ENCODE results near the gene THADA.

DNA sequence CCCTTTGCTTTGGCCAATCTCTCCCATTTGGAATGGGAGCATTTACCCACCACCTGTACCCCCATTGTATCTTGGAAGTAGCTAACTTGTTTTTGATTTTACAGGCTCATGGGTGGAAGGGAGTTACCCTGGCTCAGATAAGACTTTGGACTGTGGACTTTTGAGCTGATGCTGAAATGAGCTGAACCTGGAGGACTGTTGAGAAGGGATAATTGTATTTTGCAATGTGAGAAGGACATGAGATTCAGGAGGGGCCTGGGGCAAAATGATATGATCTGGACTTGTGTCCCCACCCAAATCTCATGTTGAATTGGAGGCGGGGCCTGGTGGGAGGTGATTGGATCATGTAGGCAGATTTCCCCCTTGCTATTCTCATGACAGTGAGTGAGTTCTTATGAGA lies 310.9 kb downstream of the THADA start:
- TF ChIP-seq, protein P1, sequence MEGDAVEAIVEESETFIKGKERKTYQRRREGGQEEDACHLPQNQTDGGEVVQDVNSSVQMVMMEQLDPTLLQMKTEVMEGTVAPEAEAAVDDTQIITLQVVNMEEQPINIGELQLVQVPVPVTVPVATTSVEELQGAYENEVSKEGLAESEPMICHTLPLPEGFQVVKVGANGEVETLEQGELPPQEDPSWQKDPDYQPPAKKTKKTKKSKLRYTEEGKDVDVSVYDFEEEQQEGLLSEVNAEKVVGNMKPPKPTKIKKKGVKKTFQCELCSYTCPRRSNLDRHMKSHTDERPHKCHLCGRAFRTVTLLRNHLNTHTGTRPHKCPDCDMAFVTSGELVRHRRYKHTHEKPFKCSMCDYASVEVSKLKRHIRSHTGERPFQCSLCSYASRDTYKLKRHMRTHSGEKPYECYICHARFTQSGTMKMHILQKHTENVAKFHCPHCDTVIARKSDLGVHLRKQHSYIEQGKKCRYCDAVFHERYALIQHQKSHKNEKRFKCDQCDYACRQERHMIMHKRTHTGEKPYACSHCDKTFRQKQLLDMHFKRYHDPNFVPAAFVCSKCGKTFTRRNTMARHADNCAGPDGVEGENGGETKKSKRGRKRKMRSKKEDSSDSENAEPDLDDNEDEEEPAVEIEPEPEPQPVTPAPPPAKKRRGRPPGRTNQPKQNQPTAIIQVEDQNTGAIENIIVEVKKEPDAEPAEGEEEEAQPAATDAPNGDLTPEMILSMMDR (IDR thresholded peaks at IDR 0.05): no peak
- TF ChIP-seq, protein P2, sequence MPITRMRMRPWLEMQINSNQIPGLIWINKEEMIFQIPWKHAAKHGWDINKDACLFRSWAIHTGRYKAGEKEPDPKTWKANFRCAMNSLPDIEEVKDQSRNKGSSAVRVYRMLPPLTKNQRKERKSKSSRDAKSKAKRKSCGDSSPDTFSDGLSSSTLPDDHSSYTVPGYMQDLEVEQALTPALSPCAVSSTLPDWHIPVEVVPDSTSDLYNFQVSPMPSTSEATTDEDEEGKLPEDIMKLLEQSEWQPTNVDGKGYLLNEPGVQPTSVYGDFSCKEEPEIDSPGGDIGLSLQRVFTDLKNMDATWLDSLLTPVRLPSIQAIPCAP (CRISPR knock-in tag; IDR thresholded peaks at IDR 0.05): no peak
- no peak for TF ChIP-seq ZNF138 (CRISPR knock-in tag; conservative IDR thresholded peaks at IDR 0.05)
- TF ChIP-seq JUN (CRISPR knock-in tag; IDR thresholded peaks at IDR 0.05): no peak
- TF ChIP-seq ZBTB21 (CRISPR knock-in tag; IDR thresholded peaks at IDR 0.05; ENCODE audit: borderline replicate concordance): no peak
- TF ChIP-seq, protein P3, sequence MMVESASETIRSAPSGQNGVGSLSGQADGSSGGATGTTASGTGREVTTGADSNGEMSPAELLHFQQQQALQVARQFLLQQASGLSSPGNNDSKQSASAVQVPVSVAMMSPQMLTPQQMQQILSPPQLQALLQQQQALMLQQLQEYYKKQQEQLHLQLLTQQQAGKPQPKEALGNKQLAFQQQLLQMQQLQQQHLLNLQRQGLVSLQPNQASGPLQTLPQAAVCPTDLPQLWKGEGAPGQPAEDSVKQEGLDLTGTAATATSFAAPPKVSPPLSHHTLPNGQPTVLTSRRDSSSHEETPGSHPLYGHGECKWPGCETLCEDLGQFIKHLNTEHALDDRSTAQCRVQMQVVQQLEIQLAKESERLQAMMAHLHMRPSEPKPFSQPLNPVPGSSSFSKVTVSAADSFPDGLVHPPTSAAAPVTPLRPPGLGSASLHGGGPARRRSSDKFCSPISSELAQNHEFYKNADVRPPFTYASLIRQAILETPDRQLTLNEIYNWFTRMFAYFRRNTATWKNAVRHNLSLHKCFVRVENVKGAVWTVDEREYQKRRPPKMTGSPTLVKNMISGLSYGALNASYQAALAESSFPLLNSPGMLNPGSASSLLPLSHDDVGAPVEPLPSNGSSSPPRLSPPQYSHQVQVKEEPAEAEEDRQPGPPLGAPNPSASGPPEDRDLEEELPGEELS (CRISPR knock-in tag; IDR thresholded peaks at IDR 0.05): no peak
- no peak for TF ChIP-seq HMGA2 (CRISPR knock-in tag; IDR thresholded peaks at IDR 0.05)
- TF ChIP-seq, protein P4, sequence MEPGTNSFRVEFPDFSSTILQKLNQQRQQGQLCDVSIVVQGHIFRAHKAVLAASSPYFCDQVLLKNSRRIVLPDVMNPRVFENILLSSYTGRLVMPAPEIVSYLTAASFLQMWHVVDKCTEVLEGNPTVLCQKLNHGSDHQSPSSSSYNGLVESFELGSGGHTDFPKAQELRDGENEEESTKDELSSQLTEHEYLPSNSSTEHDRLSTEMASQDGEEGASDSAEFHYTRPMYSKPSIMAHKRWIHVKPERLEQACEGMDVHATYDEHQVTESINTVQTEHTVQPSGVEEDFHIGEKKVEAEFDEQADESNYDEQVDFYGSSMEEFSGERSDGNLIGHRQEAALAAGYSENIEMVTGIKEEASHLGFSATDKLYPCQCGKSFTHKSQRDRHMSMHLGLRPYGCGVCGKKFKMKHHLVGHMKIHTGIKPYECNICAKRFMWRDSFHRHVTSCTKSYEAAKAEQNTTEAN (CRISPR knock-in tag; IDR thresholded peaks at IDR 0.05): no peak
- TF ChIP-seq, protein P5, sequence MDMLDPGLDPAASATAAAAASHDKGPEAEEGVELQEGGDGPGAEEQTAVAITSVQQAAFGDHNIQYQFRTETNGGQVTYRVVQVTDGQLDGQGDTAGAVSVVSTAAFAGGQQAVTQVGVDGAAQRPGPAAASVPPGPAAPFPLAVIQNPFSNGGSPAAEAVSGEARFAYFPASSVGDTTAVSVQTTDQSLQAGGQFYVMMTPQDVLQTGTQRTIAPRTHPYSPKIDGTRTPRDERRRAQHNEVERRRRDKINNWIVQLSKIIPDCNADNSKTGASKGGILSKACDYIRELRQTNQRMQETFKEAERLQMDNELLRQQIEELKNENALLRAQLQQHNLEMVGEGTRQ (CRISPR knock-in tag; IDR thresholded peaks at IDR 0.05): no peak
- TF ChIP-seq KAT7 (CRISPR knock-in tag; IDR thresholded peaks at IDR 0.05; ENCODE audit: borderline replicate concordance): no peak
- no peak for TF ChIP-seq NFE2L1 (CRISPR knock-in tag; IDR thresholded peaks at IDR 0.05)
